ENCODE measurements around the gene ANKRD7.
"Not testable (repeated sequence)": the region's sequence is repeated elsewhere in the genome, so short reads cannot be mapped to it uniquely, and the experiment has no call there.

ANKRD7 gene

DNA sequence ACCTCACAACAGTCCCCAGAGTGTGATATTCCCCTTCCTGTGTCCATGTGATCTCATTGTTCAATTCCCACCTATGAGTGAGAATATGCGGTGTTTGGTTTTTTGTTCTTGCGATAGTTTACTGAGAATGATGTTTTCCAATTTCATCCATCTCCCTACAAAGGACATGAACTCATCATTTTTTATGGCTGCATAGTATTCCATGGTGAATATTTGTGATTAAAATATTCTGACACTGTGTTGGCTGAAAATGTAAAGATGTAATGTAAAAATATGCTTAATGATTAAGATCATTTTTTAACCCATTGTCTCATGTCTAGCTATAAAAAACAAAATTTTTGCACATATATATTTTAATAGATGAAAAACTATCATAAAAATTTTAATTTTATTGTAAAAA is 15.8 kb downstream of the ANKRD7 start:
- DNase-seq: not testable (repeated sequence)

DNA sequence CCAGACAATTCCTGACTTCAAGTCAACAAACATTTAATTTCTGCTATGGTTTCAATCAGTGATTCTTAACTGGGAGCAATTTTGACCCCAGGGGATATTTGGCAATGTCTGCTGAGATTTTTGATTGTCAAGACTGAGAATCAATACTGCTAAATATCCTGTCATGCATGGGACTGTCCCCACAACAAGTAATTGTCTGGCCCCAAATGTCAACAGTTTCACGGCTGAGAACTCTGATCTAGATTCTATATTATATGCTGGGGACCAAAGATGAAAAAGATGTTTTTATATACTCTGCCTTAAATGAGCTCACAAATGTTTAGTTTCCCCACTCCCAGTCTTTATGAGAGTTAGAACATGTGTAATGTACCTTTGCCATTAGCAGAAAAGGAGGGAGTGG is 19.2 kb downstream of the ANKRD7 start:
- no peak for DNase-seq

DNA sequence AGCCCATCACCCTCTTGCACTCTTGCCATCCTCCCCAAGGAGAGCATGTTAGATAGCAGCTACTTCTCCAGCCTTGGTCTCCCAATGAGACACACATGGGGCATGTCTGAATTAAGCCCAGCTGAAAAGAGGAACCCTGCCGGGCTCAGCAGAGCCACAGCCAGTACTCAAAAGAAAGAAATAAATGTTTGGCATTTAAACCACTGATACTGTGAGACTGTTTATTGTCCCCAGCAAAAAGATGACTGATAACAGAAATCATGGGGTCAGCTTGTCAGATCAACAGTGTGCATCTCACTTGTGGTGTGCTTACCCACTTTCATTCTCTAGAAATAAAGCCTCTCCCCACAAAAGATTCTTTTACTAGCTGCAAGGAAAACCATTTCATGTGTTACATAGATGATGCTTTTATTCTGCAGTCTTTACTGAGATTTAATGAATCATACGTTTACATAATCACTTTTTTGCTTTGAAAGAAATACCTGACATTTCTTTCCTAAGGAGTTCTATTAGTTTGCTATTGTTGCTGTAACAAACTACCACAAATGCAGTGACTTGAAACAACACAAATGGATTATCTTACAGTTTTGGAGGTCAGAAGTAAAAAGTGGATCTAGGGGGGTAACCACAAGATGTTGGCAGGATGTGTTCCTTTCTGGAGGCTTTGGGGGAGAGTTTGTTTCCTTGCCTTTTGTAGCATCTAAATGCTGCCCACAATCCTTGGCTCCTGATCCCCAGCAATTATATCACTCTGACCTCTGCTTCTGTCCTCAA is 20.9 kb downstream of the ANKRD7 start:
- DNase-seq: no peak

DNA sequence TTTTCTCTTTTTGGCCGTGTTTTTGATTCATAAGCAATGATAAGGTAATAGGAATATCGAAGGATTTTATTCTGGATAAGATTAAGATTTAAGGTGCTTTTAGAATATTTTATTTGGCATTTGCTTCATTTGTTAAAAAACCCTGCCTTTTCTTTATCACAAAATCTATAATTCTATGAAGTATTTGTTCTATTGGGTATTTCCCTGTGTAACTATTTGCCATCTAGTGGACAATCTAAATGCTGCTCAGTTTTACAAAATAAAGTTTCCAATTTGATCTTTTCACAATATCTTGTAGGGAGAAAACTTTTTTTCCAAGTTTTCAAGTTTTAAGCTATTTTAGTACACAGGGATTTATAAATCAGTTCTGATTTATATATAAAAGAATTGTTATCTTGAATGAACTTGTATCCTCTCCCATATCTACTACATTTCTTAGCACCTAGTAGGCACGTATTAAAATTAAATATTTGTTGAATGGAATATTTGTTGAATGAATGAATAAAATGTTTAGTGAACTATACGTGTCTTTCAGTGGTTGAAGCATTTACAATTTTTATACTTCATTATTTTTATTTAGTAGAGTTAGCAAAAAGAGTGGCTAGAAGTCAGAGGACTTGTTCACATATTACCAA is 26.5 kb downstream of the ANKRD7 start:
- no peak for DNase-seq

DNA sequence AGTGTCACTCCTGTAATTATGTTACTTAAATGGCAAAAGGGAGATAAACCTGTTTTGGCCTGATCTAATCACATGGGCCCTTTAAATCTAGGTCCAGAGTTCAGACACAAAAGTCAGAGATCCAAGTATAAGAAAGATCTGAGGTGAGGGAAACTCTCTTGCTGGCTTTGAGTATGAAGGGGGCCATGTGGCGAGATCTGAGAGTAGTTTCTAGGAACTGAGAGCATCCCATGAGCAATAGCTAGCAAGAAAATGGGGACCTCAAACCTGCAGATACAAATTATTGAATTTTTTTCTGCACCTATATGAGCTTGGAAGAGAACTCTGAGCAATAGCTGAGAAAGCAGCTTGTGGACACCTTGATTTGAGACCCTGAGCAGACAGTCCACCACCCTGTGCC is 27.6 kb downstream of the ANKRD7 start:
- DNase-seq: no peak

DNA sequence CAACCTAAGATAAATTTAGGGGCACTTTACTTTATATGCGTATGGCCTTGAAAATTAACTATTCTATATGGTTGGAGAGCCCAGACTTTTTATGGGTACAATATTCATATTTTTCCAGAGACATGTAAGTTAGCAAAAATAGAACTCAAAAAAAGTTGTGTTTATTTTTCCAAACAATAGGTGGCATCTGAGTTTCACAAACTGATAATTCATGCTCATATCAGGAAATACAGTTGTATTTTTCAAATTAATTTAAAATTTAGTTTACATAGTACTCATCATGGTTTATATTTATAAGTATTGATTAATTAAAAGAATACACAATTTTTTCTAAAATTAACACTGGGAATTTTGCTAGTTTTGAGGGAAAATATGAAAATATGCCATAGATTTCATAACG is 34.6 kb downstream of the ANKRD7 start:
- DNase-seq: no peak

DNA sequence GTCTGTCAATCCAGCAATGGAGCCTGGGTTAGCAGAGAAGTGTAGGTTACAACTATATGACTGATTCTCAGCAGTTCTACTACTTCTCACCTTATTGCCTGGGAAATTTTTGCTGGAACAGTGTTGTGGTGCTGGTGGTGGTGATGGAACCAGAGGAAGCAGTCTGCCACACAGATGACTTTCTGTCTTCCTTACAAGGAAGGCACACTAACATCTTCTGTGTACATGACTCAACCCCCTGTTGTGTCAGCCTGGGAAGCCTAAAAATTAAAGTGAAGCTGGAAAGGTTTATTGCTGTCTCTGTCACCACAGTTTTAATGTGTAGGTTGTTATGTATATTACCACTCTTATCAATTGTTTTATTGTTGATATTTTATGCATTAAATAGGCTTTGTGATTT is 40.3 kb downstream of the ANKRD7 start:
- no peak for DNase-seq

DNA sequence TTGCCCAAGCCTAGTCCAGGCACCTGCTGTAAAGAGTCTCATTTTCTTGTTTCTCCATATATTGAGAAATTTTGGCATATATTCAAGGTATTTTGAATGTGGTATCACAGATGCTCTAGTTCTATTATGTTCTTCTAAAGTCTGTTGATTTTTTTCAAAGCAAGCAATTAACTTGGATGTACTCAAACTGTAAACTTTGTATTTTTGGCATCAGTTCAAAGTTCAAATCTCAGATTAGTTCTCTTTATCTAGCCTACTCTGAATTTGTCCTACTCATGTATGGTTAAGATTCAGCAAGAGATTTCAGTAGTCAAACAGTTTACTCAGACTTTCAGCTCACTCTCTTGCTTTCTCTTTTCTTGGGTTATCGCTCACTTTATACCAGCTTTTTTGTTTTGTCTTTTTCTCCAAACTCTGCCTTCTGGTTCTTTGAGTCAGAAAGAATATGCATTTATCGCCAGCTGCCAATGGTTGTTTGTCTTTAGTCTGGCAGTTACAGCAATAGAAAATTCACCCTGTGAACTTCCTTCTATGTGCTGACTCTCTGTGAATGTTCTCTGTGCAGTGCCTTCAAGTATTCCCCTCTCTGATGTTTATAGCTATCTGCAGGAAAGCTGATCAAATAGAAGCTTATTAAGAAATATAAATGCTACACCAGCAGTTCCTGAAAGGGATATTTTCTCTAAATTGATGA is 56.0 kb downstream of the ANKRD7 start:
- DNase-seq: peak; percentile 14

DNA sequence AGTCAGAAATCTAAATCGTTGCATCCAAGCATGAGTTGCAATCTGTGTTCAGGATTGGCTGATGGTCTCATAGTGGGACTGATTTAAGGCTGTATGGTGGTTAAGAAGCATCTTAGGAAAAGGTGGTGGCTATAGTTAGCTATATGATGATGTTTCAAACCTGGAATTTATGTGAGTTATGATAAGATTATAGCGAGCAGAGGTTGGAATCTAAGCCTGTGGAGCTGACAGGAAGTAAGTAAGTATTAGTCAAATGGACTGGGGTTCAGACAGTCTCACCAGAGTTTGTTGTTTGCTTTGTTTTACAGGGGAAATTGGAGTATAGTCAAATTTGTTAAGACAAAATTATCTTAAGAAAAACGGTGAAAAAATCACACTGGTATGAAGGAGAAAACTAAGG is 56.7 kb downstream of the ANKRD7 start:
- DNase-seq: no peak

DNA sequence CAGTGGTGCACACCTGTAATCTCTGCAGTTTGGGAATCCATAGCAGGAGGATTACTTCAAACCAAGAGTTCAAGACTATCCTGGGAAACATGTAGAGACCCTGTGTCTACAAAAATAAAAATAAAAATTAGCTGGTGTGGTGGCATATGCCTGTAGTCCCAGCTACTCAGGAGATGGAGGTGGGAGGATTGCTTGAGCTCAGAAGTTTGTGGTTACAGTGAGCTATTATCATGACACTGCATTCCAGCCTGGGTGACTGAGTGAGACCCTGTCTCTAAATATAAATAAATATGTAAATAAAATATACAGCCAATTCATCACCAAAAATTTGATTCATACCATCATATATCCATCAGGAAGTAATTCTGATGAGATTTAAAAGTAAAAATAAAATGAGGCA is 60.9 kb downstream of the ANKRD7 start:
- DNase-seq: no peak

DNA sequence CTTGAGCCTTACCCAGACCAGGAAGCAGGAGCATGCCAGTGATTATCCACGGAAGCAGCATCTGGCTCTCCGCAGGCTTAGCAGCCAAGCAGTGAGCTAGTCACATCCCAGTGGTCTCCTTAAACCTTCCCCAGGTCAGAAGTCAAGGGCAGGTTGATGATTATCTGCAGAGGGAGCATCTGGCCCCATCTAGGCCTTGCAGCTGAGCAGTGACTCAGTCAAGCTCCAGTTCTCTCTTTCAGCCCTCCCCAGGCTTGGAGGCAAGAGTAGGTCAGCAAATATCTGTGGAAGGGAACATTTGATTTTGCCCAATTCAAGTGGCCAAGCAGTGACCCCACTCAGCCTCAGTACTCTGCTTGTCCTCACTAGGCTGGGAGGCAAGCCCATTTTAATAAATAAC is 61.6 kb downstream of the ANKRD7 start:
- no peak for DNase-seq

DNA sequence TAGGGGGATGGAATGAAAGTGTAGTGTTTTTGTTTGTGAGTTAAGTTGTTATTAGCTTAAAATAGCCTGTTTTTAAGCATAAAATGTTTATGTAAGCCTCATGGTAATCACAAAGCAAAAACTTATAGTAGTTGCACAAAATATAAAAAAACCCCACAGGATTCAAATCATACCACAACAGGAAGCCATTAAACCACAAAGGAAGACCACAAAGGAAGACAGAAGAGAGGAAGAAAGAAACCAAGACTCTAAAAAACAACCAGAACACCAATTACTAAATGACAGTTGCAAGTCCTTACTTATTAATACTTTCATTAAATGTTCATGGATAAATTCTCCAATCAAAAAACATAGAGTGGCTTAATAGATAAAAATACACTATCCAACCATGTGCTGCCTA is 63.6 kb downstream of the ANKRD7 start:
- no peak for DNase-seq

DNA sequence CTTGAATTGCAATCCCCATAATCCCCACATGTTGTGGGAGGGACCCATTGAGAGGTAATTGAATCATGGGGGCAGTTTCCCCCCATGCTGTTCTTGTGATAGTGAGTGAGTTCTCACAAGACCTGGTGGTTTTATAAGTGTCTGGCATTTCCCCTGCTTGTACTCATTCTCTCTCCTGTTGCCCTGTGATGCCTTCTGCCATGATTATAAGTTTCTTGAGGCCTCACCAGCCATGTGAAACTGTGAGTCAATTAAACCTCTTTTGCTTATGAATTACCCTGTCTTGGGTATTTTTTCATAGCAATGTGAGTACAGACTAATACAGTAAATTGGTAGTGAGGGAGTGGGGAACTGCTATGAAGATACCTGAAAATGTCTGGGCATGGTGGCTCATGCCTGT is 65.0 kb downstream of the ANKRD7 start:
- no peak for DNase-seq
